CD4-positive, CD25-positive, alpha-beta regulatory T cell (primary cell): ENCODE results near the gene KCNG2. TPM values are rescaled to one million over a fixed set of nuclear protein-coding genes. Genes with fewer than 3 reads are reported as not detected.
A peak's percentile ranks its signal among the peaks of the same experiment; 100 is the strongest.

Experiments
- ATAC-seq, 2 donors: fragments of 150-1000 bp; cut with Tn5 transposase; one replicate each; pipeline ENCODE4 v1.10.0; 2021; ENCODE audit warnings: low read depth in 2 of 2, moderate number of reproducible peaks in 2 of 2, moderate library complexity in 1 of 2
- DNase-seq, 3 donors: peaks; one replicate each; pipeline versions ENCODE4 v3.0.0 to v3.0.0-alpha.2; 2012 to 2022; ENCODE audit warnings: mixed read lengths in 1 of 3
- H3K27ac ChIP-seq: one replicate; pipeline ENCODE4 v1.7.0; 2013; ENCODE audit warnings: mild to moderate bottlenecking, low read length; ENCODE audit not compliant: insufficient read depth, poor library complexity, severe bottlenecking
- H3K27me3 ChIP-seq: one replicate; pipeline ENCODE4 v1.7.0; 2013; ENCODE audit warnings: low read length; ENCODE audit not compliant: control insufficient read depth, insufficient read depth
- H3K36me3 ChIP-seq: one replicate; pipeline ENCODE4 v1.7.0; 2013; ENCODE audit warnings: mild to moderate bottlenecking, low read length, moderate library complexity; ENCODE audit not compliant: control insufficient read depth, insufficient read depth
- H3K4me1 ChIP-seq: 2 replicates; pipeline ENCODE4 v1.7.0; 2013; ENCODE audit warnings: mild to moderate bottlenecking, low read length; ENCODE audit not compliant: insufficient read depth, control insufficient read depth, poor library complexity, severe bottlenecking
- H3K4me3 ChIP-seq: one replicate; pipeline ENCODE4 v1.7.0; 2013; ENCODE audit warnings: low read depth, mild to moderate bottlenecking, low read length, moderate library complexity
- H3K9me3 ChIP-seq, 2 experiments: 1 replicate in 1 of 2; 2 replicates in 1 of 2; pipeline ENCODE4 v1.7.0; 2013; ENCODE audit warnings: low read length in 2 of 2, mild to moderate bottlenecking in 1 of 2, moderate library complexity in 1 of 2; ENCODE audit not compliant: control insufficient read depth in 2 of 2
- H3K27ac Mint-ChIP-seq, 3 donors: one replicate each; pipeline ENCODE4 v1.8.0; 2020 to 2022; ENCODE audit warnings: mild to moderate bottlenecking in 3 of 3, mixed read lengths in 3 of 3, moderate library complexity in 2 of 3
- H3K27me3 Mint-ChIP-seq: one replicate; pipeline ENCODE4 v1.8.0; 2022; ENCODE audit warnings: mild to moderate bottlenecking, mixed read lengths
- H3K36me3 Mint-ChIP-seq: one replicate; pipeline ENCODE4 v1.8.0; 2020; ENCODE audit warnings: mixed read lengths
- H3K4me1 Mint-ChIP-seq, 4 donors: one replicate each; pipeline ENCODE4 v1.8.0; 2020 to 2022; ENCODE audit warnings: mixed read lengths in 4 of 4, mild to moderate bottlenecking in 1 of 4
- H3K4me3 Mint-ChIP-seq, 4 donors: one replicate each; pipeline ENCODE4 v1.8.0; 2020 to 2022; ENCODE audit warnings: mild to moderate bottlenecking in 4 of 4, mixed read lengths in 4 of 4, moderate library complexity in 3 of 4
- H3K9me3 Mint-ChIP-seq, 7 donors: one replicate each; pipeline ENCODE4 v1.8.0; 2020 to 2022; ENCODE audit warnings: mixed read lengths in 7 of 7, mild to moderate bottlenecking in 3 of 7, moderate library complexity in 2 of 7
- polyA plus RNA-seq, 4 donors: library from polyadenylated mRNA; unstranded; fragments of 300-500 nt; fragmentation: Illumina TruSeq; gene quantifications; one replicate each; pipeline ENCODE4 v1.2.3, GENCODE V29; 2021
- total RNA-seq: library from RNA; stranded (reverse); gene quantifications from one replicate; pipeline ENCODE4 v1.2.3, GENCODE V29; 2022

Gene KCNG2
- total and polyA plus RNA-seq, 5 donors from 2014 or later = not detected

DNA sequence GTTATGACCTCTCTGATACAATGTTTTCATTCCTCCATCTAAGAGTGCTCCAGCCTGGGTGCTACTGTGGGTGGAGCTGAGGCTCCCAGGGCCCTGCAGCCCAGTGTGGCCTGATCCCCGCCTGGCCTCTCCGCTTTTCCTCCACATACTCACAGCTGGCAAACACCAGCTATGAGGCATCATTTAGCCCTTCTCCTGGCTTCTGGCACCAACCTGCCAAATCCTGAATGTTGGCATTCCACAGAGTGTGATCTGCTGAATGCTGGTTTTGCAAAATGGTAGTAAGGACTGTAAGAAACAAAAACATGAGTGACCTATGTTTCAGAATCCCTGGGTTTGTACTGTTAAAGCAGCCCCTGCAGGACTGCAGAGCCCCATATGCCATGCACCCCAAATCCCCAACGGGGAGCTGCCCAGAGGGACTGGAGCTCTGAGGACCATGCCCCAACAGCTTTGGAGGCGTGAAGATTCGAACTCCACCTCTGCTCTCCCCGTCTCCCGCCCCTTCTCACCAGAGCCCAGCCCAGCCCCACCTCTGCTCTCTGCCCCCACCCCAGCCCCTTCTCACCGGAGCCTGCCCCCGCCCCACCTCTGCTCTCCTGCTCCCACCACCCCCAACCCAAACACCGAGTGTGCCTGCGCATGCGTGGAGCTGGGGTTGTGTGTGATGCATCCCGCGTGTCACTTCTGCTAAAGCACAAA, 149.5 kb downstream of the KCNG2 start:
- DNase-seq (no peak), ATAC-seq (no peak)
- no peak overlapping the region for H3K27ac ChIP-seq
- H3K4me1 ChIP-seq = peaks cover 35% of the 10 kb centered on the region
- Mint-ChIP-seq H3K9me3 (no peaks in the 10 kb centered on the region), H3K4me3 (peak overlapping the region in 1 of 4 donors; percentile 25), H3K27me3 (no peaks in the 10 kb centered on the region), H3K36me3 (peaks cover 14% of the 10 kb centered on the region), H3K4me1 (peaks cover 13 to 62% (median 24%) of the 10 kb centered on the region in 4 donors), H3K27ac (peak overlapping the region in 2 of 3 donors; percentile 26 to 78)
- no peaks in the 10 kb centered on the region for H3K27me3 ChIP-seq
- no peak overlapping the region for H3K4me3 ChIP-seq
- H3K36me3 ChIP-seq = peaks cover 7% of the 10 kb centered on the region
- H3K9me3 ChIP-seq = no peaks in the 10 kb centered on the region

DNA sequence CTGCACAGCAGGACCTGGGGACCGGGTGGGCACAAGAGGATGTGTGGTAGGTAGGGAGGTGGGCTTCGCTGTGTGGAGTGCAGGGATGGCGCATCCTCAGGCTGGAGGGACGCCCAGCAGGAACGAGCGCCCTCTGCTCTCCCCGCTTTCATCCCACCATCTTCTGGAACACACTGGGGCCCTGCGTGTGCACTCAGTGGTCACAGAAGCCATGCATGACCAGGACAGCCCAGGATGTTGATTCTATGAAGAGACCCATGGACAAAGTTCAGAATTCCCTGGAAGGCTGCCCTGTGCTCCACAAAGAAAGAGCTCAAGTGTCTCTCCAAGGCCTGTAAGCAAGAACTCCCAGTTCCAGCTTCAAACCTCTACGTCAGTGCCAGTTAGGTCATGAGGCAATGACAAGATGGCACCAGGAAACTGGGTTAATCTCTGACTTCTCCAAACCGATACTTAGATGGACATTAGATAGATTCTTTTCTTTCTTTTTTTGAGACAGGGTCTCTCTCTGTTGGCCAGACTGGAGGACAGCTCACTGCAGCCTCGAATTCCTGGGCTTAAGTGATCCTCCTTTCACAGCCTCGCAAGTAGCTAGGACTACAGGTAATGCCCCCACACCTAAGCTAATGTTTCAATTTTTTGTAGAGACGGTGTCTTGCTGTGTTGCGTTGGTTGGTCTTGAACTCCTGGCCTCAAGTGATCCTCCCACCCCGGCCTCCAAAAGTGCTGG, 150.3 kb downstream of the KCNG2 start:
- Mint-ChIP-seq H3K27me3 (no peaks in the 10 kb centered on the region), H3K4me1 (peaks cover 10 to 59% (median 22%) of the 10 kb centered on the region in 4 donors), H3K9me3 (no peaks in the 10 kb centered on the region), H3K36me3 (peaks cover 8% of the 10 kb centered on the region), H3K27ac (no peak overlapping the region), H3K4me3 (peak overlapping the region in 3 of 4 donors; percentile 7 to 100 (median 75))
- Histone ChIP-seq H3K4me1 (peaks cover 36% of the 10 kb centered on the region), H3K27ac (no peak overlapping the region), H3K9me3 (no peaks in the 10 kb centered on the region), H3K36me3 (peaks cover under 1% of the 10 kb centered on the region), H3K27me3 (no peaks in the 10 kb centered on the region), H3K4me3 (no peak overlapping the region)
- ATAC-seq (no peak), DNase-seq (no peak)

DNA sequence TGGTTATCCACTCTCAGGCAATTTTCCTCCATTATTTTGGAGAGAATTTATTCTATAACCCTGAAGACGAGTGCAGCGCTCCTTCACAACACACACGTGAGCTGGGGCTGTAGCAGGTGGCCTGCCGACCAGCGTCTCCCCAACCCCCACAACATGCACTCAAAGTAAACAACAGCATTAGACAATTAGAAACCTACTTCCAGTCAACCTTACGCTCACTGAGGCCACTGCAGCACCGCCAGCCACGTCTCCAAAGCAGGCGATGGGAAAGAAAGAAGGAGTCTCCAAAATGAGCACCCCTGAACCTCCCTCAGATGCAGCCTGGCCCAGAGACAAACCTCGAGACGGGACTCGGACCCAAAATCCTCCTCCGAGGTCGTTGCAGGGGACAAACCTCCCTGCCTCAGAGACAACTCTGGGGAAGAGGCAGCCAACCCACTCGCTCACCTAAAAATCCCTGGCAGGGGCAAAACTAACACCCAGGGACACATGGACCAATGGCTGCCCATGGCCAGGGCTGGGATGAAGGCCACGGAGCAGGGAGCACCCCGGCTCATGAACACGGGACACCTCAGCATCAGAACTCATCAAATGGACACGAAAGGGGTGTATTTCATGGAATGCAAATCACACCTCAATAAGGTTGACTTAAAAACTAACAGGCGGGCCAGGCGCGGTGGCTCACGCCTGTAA, 151.1 kb downstream of the KCNG2 start:
- Histone ChIP-seq H3K9me3 (no peaks in the 10 kb centered on the region), H3K4me3 (no peak overlapping the region), H3K27me3 (no peaks in the 10 kb centered on the region), H3K36me3 (no peaks in the 10 kb centered on the region), H3K4me1 (peaks cover 36% of the 10 kb centered on the region), H3K27ac (no peak overlapping the region)
- DNase-seq = no peak
- Mint-ChIP-seq H3K36me3 (peaks cover 8% of the 10 kb centered on the region), H3K27me3 (peaks cover 2% of the 10 kb centered on the region), H3K4me1 (peaks cover 10 to 57% (median 22%) of the 10 kb centered on the region in 4 donors), H3K27ac (peak overlapping the region in 2 of 3 donors; percentile 14 to 15), H3K4me3 (peak overlapping the region; percentile 54 to 100 (median 82)), H3K9me3 (no peaks in the 10 kb centered on the region)
- ATAC-seq = no peak

Other genes starting within 250 kb of the KCNG2 start
- 59.7 TPM for gene CTDP1, start 118.1 kb upstream of the KCNG2 start, total RNA-seq
- 10 to 100 TPM; 12.9 to 16.9 (median 15.7) TPM for gene CTDP1, start 118.1 kb upstream of the KCNG2 start, polyA plus RNA-seq
- gene SLC66A2, start 153.7 kb downstream of the KCNG2 start, total RNA-seq = 49.6 TPM
- gene SLC66A2, start 153.7 kb downstream of the KCNG2 start, polyA plus RNA-seq = 10 to 100 TPM; 11.7 to 18.3 (median 14.2) TPM
- 10.5 TPM for gene HSBP1L1, start 166.7 kb downstream of the KCNG2 start, total RNA-seq
- 10 to 100 TPM in 2 of 4 donors, 1 to 10 TPM in 2; 5.2 to 27.6 (median 13.5) TPM for gene HSBP1L1, start 166.7 kb downstream of the KCNG2 start, polyA plus RNA-seq
- gene TXNL4A, start 190.6 kb downstream of the KCNG2 start, total RNA-seq = 70.5 TPM
- gene TXNL4A, start 190.6 kb downstream of the KCNG2 start, polyA plus RNA-seq = 100 to 1,000 TPM; 211 to 216 (median 214) TPM
- 13.6 TPM for gene RBFA, start 236.5 kb downstream of the KCNG2 start, total RNA-seq
- gene RBFA, start 236.5 kb downstream of the KCNG2 start, polyA plus RNA-seq = 10 to 100 TPM in 2 of 4 donors, 1 to 10 TPM in 2; 7.5 to 10.4 (median 9.3) TPM